ENCODE results near the gene KATNB1.

KATNB1 gene

DNA sequence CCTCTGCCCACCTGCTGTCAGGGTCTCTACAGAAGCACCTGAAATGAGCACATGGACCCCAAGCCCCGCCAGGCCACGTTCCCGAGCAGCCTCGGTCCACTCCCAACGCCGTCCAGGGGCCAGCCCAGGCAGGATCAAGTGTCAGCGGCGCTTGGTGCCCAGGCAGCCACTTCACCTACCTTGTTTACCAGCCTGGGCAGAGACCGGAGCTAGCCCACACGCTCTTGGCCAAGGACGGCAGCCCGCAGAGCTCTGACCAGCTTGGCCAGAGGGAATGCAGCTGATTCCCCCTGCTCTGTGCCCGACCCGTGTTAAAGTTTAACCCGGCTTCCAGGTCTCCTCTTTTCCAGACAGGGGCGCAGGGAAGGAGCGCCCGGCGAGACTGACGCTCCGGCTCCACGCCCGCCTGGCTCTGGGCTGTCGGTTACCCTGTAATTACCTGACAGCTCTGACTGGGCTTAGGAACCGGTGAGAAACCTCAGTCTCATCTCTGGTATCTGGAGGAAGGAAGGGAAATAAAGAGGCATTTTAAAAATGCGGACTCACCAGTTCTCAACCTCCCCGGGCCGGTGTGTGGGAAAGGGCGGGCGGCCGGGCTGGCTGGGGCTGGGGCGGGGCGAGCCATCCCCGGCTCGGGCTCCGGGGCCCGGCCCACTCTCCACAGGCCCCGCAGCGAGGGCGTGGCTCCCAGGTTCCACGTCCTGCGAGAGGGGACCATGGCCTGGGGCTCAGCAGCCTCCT lies 62.1 kb downstream of the KATNB1 start:
- no peak for DNase-seq

DNA sequence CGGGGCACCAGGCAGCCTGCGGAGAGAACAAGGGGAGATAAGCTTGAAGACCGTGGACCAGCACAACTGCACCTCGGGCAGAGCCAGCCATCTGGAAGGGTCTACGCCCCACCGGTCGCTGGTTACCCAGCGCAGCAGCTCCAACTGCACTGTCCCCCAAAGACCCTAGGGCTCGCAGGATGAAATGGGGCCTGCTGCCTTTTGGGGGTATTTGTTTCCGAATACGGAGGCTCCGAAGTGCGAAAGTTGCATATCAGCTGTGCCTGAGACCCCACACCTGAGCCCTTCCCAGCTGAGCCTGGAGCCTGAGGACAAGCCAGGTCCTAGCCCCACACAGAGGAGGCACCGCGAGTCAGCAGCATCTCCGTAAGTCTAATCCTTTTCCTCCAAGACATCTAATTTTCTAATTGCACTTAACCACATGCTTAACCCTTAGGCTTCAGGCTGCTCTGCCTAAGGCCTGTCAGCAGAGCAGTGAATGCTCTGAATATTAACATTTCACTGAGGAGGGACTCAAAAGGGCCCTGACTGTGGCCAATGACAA lies 62.8 kb downstream of the KATNB1 start:
- no peak for DNase-seq

DNA sequence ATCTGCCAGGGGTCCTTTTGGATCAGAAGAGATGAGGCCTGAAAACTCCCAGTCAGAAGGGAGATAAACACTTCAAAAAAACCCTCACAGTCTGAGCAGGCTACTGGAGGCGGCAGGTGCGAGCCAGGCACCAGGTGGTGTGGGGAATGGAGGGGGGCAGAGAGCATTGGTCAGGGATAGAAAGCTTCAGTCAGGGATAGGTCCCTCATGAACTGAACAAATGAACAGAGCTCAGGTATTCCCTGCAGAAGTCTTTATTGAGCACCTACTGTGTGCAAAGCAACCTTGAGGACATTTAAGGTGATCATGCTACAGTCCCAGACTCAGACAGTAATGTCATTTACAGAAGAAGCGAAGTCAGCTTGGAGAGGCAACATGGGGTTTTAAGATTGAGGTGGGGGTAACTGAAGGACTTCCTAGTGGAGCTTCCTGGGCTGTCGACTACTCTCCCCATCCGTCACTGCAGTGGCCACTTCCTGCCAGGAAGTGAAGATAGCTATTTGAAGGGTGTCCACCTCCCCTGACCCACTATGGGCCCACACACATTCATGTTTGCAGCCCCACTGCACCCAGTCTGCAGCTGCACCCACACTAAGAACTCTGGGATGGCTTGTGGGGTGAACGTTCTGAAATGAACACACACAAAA lies 63.5 kb downstream of the KATNB1 start:
- DNase-seq, result no peak

DNA sequence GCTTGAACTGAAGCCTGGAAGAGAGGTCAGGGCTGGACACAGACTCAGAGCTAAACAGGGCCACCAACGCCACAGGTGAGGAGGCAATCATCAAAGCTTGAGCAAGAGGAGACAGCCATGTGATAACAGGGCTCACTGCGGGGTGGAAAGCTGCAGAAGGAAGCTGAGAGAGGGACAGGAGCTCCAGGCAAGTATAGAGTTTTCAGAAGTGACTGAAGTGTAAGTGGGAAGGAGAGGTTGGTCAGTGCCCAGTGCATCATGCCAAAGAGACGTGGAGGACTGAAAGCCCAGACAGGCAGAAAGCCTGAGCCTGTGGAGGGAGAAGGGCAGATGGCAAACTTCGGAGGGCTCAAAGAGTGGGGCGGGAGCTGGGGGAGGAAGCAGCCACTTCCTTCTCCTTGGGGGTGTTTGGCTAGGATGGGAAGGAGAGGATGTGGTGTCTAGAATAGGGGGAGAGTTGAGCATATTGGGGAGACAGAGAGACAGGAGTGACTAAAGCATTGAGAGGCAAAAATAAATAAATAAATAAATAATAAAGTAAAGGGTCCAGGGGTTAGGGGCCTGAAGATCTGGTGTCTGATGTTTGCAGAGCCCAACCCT lies 64.1 kb downstream of the KATNB1 start:
- no peak for DNase-seq

DNA sequence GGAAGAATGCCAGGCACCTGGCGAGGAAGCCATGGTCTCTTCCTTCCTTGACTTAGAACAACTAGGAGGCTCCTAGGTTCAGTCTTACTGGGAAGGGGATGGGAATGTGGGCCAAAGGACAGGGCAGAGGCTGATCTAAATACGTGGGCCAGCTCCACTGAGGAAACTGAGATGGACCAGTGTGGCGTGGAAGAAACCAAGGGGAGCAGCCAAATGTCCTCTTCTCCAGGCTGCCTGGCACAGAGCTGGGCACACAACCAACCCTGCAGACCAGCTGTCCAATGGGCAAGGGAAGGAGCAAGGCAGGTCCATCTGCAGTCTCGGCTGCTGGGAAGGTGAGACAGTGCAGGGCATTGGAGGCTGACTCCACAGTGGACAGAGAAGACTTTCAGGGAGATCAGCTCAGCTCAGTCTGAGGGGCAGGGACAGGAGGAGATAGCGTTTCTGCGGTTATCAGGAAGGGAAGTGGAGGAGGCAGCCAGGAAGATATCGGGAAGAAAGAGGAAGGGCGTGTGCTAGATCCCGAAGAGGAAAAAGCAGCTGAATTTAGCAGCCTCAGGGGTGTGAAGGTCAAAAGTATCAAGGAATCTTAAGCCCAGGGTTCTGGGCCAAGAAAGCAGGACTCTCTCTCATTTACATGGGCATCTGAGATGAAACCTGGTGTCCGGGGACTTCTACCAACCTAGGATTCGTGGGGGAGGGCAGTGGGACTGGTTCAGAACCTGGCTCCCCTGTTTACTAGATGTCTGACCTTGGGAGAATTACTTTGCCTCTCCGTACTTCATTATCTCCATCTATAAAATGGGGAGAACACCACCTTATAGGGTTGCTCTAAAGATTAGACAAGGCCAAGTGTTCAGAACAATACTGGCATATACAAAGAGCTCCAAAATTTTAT lies 64.9 kb downstream of the KATNB1 start:
- DNase-seq, result no peak

DNA sequence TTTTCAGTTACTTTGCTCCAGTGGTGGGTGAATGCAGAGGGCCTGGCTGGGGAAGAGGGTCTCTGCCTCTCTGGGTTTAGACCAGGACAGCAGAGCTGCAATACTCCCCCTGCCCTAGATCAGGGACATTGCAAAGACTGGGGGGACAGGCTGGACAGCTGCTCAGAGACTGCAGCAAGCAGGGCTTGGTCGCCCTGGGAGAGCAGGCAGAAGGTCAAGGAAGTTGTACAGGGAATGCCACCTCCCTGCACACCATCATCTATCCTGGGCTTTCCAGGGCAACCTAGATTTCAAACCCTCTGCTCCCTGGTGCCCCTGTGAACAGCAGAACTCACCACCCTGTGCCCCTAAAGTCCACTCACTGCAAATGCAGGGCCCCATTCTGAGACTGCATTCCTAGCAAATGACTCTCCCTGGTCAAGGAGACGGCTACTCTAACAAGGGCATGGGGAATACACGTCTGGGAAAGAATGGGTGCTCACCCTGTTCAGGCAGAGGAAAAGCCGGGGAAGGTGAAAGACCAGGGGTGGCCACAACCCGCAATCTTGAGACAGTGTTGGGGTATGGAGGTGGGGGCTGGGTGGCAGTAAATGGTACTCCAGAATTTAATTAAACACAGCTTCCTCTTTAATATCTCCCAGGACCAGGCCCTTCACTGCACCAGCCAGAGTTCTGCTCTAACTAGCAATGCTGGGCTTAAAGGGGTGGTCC lies 65.7 kb downstream of the KATNB1 start:
- no peak for DNase-seq

DNA sequence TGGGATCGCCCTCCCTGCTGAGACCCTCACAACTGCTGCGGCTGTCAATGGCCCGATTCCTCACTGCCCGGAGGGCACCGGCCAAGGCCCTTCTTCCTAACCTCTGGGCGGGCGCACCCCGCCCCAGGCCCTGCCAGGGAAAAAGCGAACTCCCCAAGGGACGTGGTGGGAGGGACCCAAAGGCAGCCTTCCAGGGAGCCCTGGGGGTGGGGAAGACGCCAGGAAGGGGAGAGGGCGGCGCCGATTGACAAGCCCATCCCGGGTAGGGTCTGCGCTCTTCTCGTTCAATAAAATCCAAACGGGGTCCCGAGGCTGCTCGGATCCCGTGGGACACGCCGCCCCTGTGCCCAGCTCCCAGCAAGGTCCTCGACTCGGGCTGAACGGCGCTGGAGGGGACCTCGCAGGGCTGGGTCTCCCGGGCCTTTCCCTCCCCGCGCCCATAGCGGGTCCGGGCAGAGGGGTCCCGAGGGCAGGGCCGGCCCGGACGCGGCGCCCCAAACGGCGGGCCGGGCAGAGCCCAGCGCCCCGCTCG lies 66.3 kb downstream of the KATNB1 start:
- no peak for DNase-seq

DNA sequence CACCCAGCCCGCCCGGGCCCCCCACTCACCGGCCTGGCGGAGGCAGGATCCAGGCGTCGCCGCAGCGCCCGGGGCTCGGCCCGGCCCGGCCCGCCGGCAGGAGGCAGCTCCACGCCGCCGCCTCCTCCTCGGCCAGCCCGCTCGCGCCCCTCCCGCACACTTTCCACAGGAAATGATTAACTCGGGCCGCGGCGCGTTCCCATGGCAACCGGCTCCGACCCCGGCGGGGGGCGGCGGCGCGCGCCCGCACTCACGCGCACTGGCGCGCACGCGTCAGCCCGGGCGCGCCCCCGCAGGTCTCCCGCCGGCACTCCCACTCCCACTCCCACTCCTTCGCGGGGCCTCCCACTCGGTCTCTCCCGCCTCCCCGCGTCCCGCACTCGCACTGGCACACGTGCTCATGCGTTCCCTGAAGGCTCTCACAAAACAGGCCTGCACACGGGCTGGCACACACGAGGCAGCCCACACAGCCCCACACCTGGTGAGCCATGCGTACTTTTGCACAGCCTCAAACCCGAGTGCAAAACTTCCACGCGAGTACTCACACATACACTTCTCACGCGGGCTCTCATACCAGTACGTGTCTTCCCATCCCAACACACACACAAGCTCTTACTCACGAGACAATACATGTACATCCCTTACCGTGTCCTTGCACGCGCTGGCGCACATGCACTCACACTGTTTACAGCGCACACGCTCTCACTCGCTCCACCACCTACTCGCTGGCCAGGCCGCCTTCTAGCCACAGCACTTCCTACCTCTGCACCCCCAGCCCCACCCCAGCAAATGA lies 67.0 kb downstream of the KATNB1 start, which contains the start of gene KIFC3:
TSS of gene KIFC3 (minus strand) at position 151 of the 793 bp plus-strand sequence. CDS start 4,248 bp downstream, outside the sequence.
- DNase-seq, result peak; percentile 57

DNA sequence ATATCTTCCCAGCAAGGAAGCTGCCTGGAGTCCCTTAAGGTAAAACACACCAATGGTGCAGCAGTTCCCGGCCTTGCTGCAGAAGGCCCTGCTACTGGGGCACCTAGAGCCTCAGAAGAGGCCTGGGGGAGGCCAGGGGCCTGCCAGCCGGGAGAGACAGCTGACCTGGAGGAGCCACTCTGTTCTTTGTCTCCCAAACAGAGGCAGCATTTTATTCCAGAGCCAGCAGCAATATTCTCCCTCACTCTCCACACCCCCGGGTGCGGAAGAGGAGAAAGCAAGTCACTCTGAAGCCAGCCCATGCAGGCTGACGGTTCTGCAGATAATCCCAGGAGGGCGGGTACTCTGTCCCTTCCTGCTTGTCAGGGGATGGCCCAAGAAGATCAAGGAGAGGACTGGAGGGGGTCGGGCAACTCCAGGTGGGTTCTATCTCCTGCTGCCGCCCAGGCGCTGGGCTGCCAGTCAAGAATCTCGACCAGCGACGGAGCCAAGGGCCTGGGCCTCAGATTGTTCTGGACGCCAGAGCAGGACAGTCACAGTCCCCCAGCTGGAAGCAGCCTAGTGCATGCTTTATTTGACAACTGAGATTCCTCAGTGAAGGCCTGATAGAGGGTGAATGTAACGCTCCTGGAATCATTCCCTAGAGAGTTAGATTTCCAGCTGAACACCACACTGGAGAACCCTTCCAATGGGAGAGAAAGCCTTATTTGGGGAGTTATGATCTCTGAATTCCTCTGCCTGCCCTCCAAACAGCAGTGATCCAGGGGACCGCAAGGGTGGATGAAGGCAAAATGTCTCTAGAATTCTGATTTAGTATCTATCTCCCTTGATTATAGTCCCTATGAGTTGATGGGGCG lies 67.8 kb downstream of the KATNB1 start:
- no peak for DNase-seq

DNA sequence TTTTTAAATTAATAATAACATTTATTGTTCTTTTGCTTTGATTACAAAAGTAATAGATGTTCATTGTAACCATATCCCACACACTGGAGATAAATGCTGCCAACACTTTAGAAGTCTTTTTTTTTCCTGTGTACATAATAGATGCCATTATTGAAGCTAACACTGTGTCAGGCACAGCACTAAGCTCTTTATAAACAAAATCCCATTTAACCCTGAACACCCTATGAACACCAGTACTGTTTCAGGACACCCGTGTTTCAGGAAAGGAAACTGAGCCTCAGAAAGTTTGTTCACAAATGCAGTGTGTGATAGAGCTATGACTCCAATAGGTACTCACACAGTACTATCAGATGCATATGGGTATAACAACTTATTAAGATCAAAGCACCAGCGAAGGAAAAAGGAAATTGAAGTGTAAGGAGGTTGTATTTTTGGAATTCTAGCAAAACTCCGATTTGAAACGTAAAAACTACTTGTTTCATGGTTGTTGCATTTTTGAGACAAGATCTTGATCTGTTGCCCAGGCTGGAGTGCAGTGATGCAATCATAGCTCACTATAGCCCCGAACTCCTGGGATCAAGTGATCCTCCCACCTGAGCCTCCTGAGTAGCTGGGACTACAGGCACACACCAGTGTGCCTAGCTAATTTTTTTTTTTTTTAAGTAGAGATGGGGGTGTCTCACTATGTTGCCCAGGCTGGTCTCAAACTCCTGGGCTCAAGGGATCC lies 68.7 kb downstream of the KATNB1 start:
- DNase-seq, result no peak

DNA sequence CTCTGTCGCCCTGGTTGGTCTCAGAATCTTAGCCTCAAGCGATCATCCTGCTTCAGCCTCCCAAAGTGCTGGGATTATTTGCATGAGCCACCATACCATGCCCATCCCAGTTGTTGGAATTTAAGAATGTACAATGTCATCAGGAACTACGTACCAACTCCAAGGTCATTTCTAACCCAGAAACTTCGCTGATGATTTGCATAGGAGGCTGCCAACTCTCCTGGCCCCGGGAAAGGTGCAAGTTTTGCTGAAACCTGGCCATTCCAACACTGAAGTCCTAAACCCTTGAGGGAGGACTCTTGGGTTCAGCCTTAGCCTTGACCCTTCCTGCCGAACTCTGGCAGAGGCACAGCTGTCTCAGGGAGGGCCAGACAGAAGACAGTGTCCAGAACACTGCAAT lies 69.6 kb downstream of the KATNB1 start:
- DNase-seq, result no peak
